IPS-20b (cell line): Measurements from ENCODE around the gene DNAH1.
"Not testable (repeated sequence)": the region's sequence is repeated elsewhere in the genome, so short reads cannot be mapped to it uniquely, and the experiment has no call there.

ENCODE experiments used
- H3K27ac ChIP-seq: one replicate; pipeline ENCODE4 v1.5.1; 2013; ENCODE audit warnings: low read length
- H3K27me3 ChIP-seq: 2 replicates; pipeline ENCODE4 v1.6.1; 2013; ENCODE audit warnings: mild to moderate bottlenecking, low read length, inconsistent platforms; ENCODE audit not compliant: insufficient read depth
- H3K36me3 ChIP-seq: 2 replicates; pipeline ENCODE4 v1.6.1; 2013; ENCODE audit warnings: low read depth, mild to moderate bottlenecking, inconsistent platforms, low read length, moderate library complexity; ENCODE audit not compliant: insufficient read depth
- H3K4me1 ChIP-seq: 2 replicates; pipeline ENCODE4 v1.6.1; 2013; ENCODE audit warnings: mild to moderate bottlenecking, control low read depth, inconsistent platforms, low read length, moderate library complexity; ENCODE audit not compliant: insufficient read depth
- H3K4me3 ChIP-seq: 2 replicates; pipeline ENCODE4 v1.5.1; 2013; ENCODE audit warnings: mild to moderate bottlenecking, low read length, inconsistent platforms
- H3K9ac ChIP-seq: 2 replicates; pipeline ENCODE4 v1.6.1; 2013; ENCODE audit warnings: low read depth, mild to moderate bottlenecking, inconsistent platforms, low read length, moderate library complexity
- H3K9me3 ChIP-seq: 2 replicates; pipeline ENCODE4 v1.6.1; 2013; ENCODE audit warnings: mild to moderate bottlenecking, low read depth, low read length, inconsistent platforms; ENCODE audit not compliant: insufficient read depth

Gene DNAH1

DNA sequence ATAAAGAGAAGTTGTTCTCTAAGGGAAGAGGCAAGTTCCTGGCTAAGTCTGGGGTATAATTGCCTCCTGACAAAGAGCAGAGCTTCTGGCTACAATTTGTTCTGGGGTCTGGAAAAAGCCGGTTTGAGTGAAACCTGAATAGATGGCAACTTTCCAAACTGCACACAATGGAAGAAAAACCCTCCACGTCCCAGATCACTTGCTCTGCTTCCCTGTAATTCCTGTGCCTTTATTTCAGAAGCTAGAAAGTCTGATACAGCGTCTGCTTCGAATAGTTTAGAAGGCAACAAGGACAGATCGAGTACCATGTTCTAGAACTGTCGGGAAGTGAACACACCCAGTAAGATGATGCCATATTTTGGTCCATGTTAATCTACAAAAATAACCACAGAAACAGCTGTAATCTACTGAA is 36.1 kb upstream of the DNAH1 start:
- Histone ChIP-seq H3K4me1 (peaks cover 4% of the 10 kb centered on the region; the same call in 1 of the 2 replicates), H3K4me3 (no peak overlapping the region), H3K27ac (no peak overlapping the region), H3K9ac (no peak overlapping the region), H3K36me3 (no peaks in the 10 kb centered on the region), H3K9me3 (no peaks in the 10 kb centered on the region), H3K27me3 (no peaks in the 10 kb centered on the region)

GRCh38 chr3:52281981-52282801 is 33.9 kb upstream of the DNAH1 start:
- Histone ChIP-seq H3K36me3 (no peaks in the 10 kb centered on the region), H3K9me3 (no peaks in the 10 kb centered on the region), H3K4me3 (no peak overlapping the region), H3K9ac (no peak overlapping the region), H3K4me1 (peaks cover 3% of the 10 kb centered on the region; the same call in 1 of the 2 replicates), H3K27me3 (no peaks in the 10 kb centered on the region), H3K27ac (no peak overlapping the region)

DNA sequence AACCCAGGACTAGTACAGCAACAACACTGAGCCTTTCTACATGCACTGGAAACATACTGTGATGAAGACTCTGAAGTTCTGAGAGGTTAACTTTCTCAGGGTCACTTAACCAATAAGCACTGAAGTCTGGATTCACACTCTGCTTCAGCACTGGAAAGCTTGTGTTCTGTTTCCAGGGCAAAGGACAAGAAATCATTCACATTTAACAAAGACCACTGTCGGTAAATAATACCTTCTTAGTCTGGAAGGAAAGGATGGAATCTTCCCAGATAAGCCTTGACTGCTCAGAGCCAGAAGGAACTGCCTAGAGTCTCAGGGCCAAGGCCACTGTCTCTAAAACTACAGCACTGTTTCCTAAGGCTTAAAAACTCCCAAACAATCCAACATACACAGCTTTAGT is 32.8 kb upstream of the DNAH1 start:
- H3K27ac ChIP-seq: no peak overlapping the region
- no peaks in the 10 kb centered on the region for H3K9me3 ChIP-seq
- H3K27me3 ChIP-seq: no peaks in the 10 kb centered on the region
- peaks cover 3% of the 10 kb centered on the region; the same call in 1 of the 2 replicates for H3K4me1 ChIP-seq
- no peak overlapping the region for H3K4me3 ChIP-seq
- H3K36me3 ChIP-seq: no peaks in the 10 kb centered on the region
- H3K9ac ChIP-seq: no peak overlapping the region

DNA sequence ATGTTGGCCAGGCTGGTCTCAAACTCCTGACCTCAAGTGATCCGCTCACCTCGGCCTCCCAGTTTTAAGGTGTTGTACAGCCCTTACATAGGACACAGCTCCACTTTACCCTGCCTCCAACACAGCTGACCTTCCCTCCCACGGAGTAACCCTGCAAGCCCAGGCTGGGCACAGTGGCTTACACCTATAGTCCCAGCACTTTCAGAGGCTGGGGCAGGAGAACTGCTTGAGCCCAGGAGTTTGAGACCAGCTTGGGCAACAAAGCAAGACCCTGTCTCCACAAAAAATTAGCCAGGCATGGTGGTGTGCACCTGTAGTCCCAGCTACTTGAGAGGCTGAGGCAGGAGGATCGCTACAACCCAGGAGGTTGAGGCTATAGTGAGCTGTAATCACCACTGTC is 32.1 kb upstream of the DNAH1 start:
- not testable (repeated sequence) for H3K4me3 ChIP-seq, H3K27me3 ChIP-seq, H3K27ac ChIP-seq, H3K9me3 ChIP-seq, H3K4me1 ChIP-seq, H3K36me3 ChIP-seq, H3K9ac ChIP-seq

- Histone ChIP-seq H3K27me3 (no peaks in the 10 kb centered on the region), H3K27ac (peak overlapping the region; percentile 100), H3K36me3 (no peaks in the 10 kb centered on the region), H3K4me3 (peak overlapping the region; percentile 95), H3K4me1 (peaks cover 3% of the 10 kb centered on the region; the same call in 1 of the 2 replicates), H3K9ac (peak overlapping the region; percentile 95; the same call in 1 of the 2 replicates), H3K9me3 (no peaks in the 10 kb centered on the region)
Measured at GRCh38 chr3:52286777-52287110, 29.4 kb upstream of the DNAH1 start.

- no peak overlapping the region for H3K27ac ChIP-seq
Measured at GRCh38 chr3:52288674-52289073, 27.4 kb upstream of the DNAH1 start.

DNA sequence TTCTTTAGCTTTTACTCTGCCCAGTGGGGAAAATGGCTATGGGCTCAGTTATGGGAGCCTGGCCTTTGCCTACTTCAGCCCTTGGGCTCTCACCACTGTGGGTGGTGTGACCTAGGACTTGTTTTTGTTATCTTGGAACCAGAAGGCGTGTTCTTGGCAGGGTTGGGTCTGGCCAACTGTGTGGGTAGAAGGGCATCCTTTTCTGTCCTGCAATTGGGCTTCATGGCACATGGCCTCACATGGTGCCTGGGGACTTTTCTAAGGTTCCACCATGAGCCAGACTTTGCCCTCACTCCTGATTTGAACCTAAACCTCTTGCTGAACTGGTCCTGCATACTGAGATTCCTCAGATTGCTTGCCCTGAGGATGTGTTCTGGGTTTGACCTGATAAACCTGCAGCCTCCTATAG is 26.8 kb upstream of the DNAH1 start:
- Histone ChIP-seq H3K4me3 (no peak overlapping the region), H3K9ac (no peak overlapping the region), H3K27me3 (no peaks in the 10 kb centered on the region), H3K27ac (no peak overlapping the region), H3K9me3 (no peaks in the 10 kb centered on the region), H3K36me3 (no peaks in the 10 kb centered on the region), H3K4me1 (peaks cover 3% of the 10 kb centered on the region; the same call in 1 of the 2 replicates)

More at GRCh38 chr3:52288674-52289073, 27.4 kb upstream of the DNAH1 start:
- Histone ChIP-seq H3K4me3 (peak overlapping the region; percentile 95), H3K27me3 (no peaks in the 10 kb centered on the region), H3K36me3 (no peaks in the 10 kb centered on the region), H3K4me1 (peaks cover 3% of the 10 kb centered on the region; the same call in 1 of the 2 replicates), H3K9me3 (no peaks in the 10 kb centered on the region), H3K9ac (peak overlapping the region; percentile 95; the same call in 1 of the 2 replicates)

GRCh38 chr3:52289747-52290595 is 26.1 kb upstream of the DNAH1 start:
- Histone ChIP-seq H3K9me3 (no peaks in the 10 kb centered on the region), H3K4me1 (peaks cover 3% of the 10 kb centered on the region; the same call in 1 of the 2 replicates), H3K9ac (no peak overlapping the region), H3K27me3 (no peaks in the 10 kb centered on the region), H3K36me3 (no peaks in the 10 kb centered on the region), H3K27ac (no peak overlapping the region), H3K4me3 (no peak overlapping the region)

DNA sequence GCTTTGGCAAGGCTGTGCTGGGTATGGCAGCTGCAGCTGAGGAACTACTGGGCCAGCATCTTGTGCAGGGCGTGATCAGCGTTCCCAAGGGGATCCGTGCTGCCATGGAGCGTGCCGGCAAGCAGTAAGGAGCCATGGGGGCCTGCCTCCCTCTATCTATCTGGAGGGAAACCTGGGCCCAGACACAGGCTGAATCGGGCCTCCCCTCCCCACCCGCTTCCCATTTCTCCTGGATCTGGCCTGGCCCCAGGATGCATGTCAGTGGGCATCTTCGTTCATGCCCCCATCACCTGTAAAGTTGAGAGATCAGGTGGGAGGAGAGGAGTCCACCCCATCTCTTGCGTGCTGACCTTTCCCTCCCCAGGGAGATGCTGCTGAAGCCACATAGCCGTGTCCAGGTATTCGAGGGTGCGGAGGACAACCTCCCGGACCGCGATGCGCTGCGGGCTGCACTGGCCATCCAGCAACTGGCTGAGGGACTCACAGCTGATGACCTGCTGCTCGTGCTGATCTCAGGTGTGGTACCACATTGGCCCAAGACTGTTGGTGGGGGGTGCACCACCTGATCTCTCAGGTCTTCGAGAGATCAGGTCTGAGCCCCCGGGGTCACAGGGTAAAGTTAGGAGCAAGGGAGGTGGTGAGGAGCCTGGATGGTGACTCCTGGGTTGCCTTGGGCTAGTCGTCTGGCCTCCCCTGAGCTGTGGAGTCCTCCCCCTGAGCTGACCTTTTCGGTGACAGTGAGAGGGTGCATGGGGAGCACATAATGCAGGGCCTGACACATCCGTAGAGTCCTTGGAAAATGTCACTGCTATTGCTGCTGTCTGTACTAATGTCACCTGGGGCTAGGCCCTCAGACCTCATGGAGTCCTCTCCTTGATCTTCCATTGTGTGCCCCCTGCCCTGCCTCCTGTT is 25.3 kb upstream of the DNAH1 start:
- Histone ChIP-seq H3K4me1 (peaks cover 3% of the 10 kb centered on the region; the same call in 1 of the 2 replicates), H3K9ac (no peak overlapping the region), H3K27me3 (no peaks in the 10 kb centered on the region), H3K36me3 (no peaks in the 10 kb centered on the region), H3K9me3 (no peaks in the 10 kb centered on the region), H3K4me3 (no peak overlapping the region), H3K27ac (no peak overlapping the region)

- peaks cover 3% of the 10 kb centered on the region; the same call in 1 of the 2 replicates for H3K4me1 ChIP-seq
- no peaks in the 10 kb centered on the region for H3K36me3 ChIP-seq
Measured at GRCh38 chr3:52291508-52292181, 24.5 kb upstream of the DNAH1 start.

More at GRCh38 chr3:52291508-52292181, 24.5 kb upstream of the DNAH1 start:
- H3K27ac ChIP-seq: no peak overlapping the region
- no peaks in the 10 kb centered on the region for H3K9me3 ChIP-seq
- H3K4me3 ChIP-seq: no peak overlapping the region
- H3K9ac ChIP-seq: no peak overlapping the region
- no peaks in the 10 kb centered on the region for H3K27me3 ChIP-seq
